Measurements from ENCODE around the gene PIP4K2A. TPM values are rescaled to one million over a fixed set of nuclear protein-coding genes. Genes with fewer than 3 reads are reported as not detected.

Gene PIP4K2A
- total and polyA plus RNA-seq, 2 experiments from 2014 or later = 39.9 to 40.1 TPM

GRCh38 chr10:22655312-22655981, 58.9 kb downstream of the PIP4K2A start (continued):
- no peak for TF ChIP-seq ZNF462 (CRISPR knock-in tag; IDR thresholded peaks at IDR 0.05)

- H3K4me3 Mint-ChIP-seq = no peak overlapping the region
- no peak overlapping the region for H3K27ac Mint-ChIP-seq
- Histone ChIP-seq H3K4me2 (no peak overlapping the region), H3K9me2 (ENCODE audit: insufficient read depth) (no peaks in the 10 kb centered on the region), H3F3A (replicated peaks; ENCODE audit: low read depth) (no peaks in the 10 kb centered on the region), H3K4me3 (no peak overlapping the region), H2AFZ (no peak overlapping the region), H4K20me1 (replicated peaks; ENCODE audit: insufficient read depth) (peaks cover 3% of the 10 kb centered on the region; the same call in 1 of the 2 replicates), H3K27ac (ENCODE audit: low read depth) (no peak overlapping the region), H3K27me3 (ENCODE audit: insufficient read depth) (no peaks in the 10 kb centered on the region), H3K36me3 (ENCODE audit: insufficient read depth) (no peaks in the 10 kb centered on the region), H3K79me2 (replicated peaks; ENCODE audit: insufficient read depth) (peaks cover 94% of the 10 kb centered on the region), H3K4me1 (ENCODE audit: insufficient read depth) (peaks cover 26% of the 10 kb centered on the region)
- H3K27me3 Mint-ChIP-seq (ENCODE audit: insufficient read depth, low read depth, poor library complexity) = peaks cover 3% of the 10 kb centered on the region
- no peaks in the 10 kb centered on the region for H3K36me3 Mint-ChIP-seq (ENCODE audit: low read depth)
- peaks cover 57% of the 10 kb centered on the region for H3K4me1 Mint-ChIP-seq
- no peak for ATAC-seq
- H3K9me3 Mint-ChIP-seq = no peaks in the 10 kb centered on the region
- no peak for DNase-seq (ENCODE audit: low spot score)
- no peak for TF ChIP-seq CTCF (conservative IDR thresholded peaks at IDR 0.05; ENCODE audit: low read depth in 2 of 2)
- TF ChIP-seq JUNB (IDR thresholded peaks at IDR 0.05; ENCODE audit: unreplicated experiment) = no peak
- TF ChIP-seq NANOG (IDR thresholded peaks at IDR 0.05; ENCODE audit: borderline replicate concordance) = no peak
- no peak for TF ChIP-seq ZNF114 (CRISPR knock-in tag; IDR thresholded peaks at IDR 0.05)
- no peak for TF ChIP-seq STAT1 (IDR thresholded peaks at IDR 0.05; ENCODE audit: unreplicated experiment)
- TF ChIP-seq CREB1 (CRISPR knock-in tag; IDR thresholded peaks at IDR 0.05; ENCODE audit: low read depth) = no peak
- no peak for TF ChIP-seq ZNF462 (CRISPR knock-in tag; IDR thresholded peaks at IDR 0.05)
Measured at GRCh38 chr10:22652988-22653481, 61.3 kb downstream of the PIP4K2A start.
